GM12864 (cell line): ENCODE results near the gene ENKUR.

Source experiments
- DNase-seq: peaks from one replicate; pipeline ENCODE4 v3.0.0-alpha.2; 2011; ENCODE audit warnings: low read depth
- H3K4me3 ChIP-seq: 2 replicates; pipeline ENCODE4 v1.5.1; 2011; ENCODE audit warnings: mild to moderate bottlenecking, low read depth, low read length, control low read depth
- TF ChIP-seq, protein P1 (sequence below): IDR thresholded peaks from 2 replicates; pipeline ENCODE4 v1.5.1; 2011; ENCODE audit warnings: low read depth, mild to moderate bottlenecking, moderate library complexity, low read length, control low read depth, inconsistent platforms; ENCODE audit errors: missing control alignments

The ENKUR gene

DNA sequence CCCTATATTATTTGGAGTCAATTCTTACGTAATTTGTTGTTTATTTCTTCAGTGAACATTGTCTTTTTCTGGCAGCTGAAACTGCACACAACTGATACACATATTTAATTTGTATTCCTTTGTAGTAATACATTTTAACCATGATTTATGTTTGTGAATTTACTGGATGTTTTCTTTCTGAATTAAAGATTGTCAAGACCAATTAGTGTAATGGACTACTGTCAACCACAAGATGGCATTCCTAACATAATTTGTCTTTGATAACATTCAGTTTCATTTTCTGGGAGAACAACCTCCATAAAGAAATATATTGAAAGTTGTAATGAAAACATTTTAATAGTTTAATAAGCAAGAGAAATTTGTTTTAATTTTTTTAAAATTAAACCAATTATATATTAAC lies 10.5 kb upstream of the ENKUR start:
- H3K4me3 ChIP-seq = no peak overlapping the region
- no peak for DNase-seq
- TF ChIP-seq, protein P1, sequence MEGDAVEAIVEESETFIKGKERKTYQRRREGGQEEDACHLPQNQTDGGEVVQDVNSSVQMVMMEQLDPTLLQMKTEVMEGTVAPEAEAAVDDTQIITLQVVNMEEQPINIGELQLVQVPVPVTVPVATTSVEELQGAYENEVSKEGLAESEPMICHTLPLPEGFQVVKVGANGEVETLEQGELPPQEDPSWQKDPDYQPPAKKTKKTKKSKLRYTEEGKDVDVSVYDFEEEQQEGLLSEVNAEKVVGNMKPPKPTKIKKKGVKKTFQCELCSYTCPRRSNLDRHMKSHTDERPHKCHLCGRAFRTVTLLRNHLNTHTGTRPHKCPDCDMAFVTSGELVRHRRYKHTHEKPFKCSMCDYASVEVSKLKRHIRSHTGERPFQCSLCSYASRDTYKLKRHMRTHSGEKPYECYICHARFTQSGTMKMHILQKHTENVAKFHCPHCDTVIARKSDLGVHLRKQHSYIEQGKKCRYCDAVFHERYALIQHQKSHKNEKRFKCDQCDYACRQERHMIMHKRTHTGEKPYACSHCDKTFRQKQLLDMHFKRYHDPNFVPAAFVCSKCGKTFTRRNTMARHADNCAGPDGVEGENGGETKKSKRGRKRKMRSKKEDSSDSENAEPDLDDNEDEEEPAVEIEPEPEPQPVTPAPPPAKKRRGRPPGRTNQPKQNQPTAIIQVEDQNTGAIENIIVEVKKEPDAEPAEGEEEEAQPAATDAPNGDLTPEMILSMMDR = no peak

DNA sequence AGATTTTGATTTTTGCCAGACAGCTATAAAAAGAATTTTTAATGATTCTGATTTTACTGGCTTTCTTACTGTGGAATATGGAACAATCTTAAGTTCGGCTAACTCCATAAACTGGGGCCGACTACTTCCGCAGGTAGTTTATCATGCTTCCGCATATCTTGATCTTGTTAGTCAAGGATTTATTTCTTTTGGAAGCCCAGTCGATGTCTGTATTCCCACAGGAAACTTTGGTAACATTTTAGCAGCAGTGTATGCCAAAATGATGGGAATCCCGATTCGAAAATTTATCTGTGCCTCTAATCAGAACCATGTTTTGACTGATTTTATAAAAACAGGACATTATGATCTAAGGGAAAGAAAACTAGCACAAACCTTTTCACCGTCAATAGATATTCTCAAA lies 8.6 kb upstream of the ENKUR start:
- TF ChIP-seq, protein P1 = no peak
- no peak for DNase-seq
- no peak overlapping the region for H3K4me3 ChIP-seq

DNA sequence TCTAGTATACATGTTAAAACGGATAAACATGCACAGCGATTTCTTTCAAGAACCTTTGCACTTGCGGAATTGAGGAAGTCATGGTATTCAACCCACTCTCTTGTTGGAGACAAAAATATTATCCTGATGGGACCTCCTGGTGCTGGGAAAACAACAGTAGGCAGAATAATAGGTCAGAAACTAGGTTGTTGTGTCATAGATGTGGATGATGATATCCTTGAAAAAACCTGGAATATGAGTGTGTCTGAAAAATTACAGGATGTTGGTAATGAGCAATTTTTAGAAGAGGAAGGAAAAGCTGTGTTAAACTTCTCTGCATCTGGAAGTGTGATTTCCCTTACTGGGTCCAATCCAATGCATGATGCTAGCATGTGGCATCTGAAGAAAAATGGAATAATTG lies 7.3 kb upstream of the ENKUR start:
- no peak overlapping the region for H3K4me3 ChIP-seq
- DNase-seq = no peak
- TF ChIP-seq, protein P1 = no peak

DNA sequence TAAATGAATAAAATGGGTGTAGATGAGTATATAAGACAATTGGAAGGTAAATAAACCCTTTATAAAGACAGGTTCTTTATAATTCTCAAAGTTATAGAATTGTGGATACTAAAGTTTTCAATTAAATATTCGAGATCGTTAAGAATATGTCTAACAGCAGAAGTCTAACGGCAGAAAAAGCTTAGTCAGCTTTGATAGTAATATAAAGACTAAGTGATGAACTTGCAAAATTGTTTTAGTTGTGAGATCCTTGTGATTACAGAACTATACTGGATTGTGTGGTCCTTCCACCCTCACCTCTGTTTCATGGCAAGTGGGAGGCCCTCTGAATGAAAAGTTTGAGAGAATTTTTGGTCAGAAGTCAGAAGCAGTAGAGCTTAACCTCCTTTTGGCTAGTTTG lies 2.7 kb upstream of the ENKUR start:
- no peak overlapping the region for H3K4me3 ChIP-seq
- DNase-seq = no peak
- TF ChIP-seq, protein P1 = no peak

DNA sequence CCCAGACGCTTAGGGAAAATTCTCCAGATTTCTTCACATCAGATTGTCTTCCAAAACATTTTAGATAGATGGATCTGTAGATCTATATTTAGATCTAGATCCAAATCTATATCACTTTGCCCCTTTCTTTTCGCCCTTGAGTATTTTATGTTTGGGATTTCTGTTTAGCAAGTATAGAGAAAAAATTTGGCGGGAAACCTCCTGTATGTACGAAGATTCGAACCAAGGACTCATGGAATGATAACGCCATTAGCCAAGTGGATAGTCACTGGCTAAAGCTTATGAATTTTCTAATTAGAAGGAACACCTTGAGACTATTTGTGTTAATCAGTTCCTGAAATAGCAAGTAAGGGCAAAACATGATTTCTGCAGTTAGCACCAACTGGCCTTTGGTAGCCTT lies 1.7 kb upstream of the ENKUR start:
- TF ChIP-seq, protein P1 = no peak
- DNase-seq = no peak
- H3K4me3 ChIP-seq = peak overlapping the region; percentile 67; the same call in 1 of the 2 replicates

DNA sequence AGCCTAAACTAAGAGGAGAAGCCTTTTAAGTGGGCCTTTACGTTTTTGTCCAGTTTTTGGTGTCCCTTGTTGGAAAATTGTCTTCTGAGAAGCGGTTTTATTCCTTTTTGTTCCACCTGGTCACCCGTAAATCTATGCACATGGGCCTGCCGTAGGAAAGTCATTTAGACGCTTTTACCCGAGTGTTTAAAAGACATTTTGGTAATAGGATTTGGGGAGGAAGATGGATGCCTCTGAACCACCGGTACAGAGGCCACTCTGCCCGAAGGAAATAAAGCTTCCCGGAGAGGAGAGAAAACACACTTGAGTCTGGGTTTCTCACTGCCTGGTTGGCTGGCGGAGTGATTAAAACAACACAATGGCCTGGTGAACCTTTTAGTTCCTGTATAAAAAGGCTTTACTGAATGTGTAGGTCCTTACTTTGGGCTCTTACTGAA lies 1.2 kb upstream of the ENKUR start:
- TF ChIP-seq, protein P1 = no peak
- H3K4me3 ChIP-seq = peak overlapping the region; percentile 67
- DNase-seq = no peak

DNA sequence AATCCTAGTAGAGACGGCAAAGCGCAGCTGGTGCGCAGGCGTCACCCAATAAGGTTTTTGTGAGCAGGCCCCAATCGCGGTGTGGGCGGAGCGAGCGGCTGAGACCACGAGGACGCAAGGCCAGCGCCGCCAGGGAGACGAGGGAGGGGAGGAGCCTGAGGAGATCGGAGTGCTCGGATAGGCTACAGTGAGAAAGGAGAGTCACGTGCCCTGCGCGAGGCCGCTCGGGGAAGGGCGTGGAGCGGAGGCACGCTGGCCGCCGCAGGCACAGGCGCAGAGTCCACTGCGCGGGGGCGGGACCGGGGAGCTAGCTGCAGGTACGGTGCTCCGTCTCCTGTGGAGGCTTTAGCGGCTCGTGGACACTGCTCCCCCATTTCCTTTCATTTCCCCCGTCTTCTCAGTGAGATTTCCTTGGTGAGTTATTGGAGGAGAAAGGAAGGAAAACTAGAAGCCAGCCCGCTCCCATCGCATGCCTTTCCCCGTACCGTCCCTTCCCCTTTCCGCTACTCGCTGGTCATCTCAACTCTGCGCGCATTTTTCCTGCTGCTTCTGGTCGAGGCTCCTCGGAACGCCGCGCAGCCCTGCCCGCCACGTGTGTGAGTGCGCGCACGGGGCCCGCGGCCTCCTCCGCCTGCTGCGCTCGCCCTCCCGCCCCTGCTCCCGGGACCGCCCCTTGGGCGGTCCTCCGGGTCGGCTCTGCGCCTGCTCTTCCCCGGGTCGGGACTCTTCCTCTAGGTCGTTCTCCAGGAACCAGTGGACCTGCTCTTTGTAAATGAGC lies 607 bp upstream of the ENKUR start, which contains the start of gene THNSL1:
THNSL1 (plus strand) TSS at position 237 of the 778 bp plus-strand sequence. CDS start 6,612 bp downstream, outside the sequence.
- peak; percentile 96 for DNase-seq
- peak within 1 kb of the TSS; percentile 67 for H3K4me3 ChIP-seq
- TF ChIP-seq, protein P1 = no peak
